Fibroblast of villous mesenchyme (primary cell): ENCODE results near the gene SRRD. TPM values are rescaled to one million over a fixed set of nuclear protein-coding genes. Genes with fewer than 3 reads are reported as not detected.

Experiments
- DNase-seq: peaks from one replicate; pipeline ENCODE4 v3.0.0-alpha.2; 2010; ENCODE audit warnings: low read depth
- H3K4me3 ChIP-seq: 2 replicates; pipeline ENCODE4 v1.5.1; 2011; ENCODE audit warnings: low read depth, mild to moderate bottlenecking, low read length
- total RNA-seq: library from RNA; depleted of rRNA; stranded (reverse); fragments of >200 nt; gene quantifications from 2 replicates; pipeline ENCODE4 v1.2.3, GENCODE V29; 2012
- TF ChIP-seq, protein P1 (sequence below): IDR thresholded peaks from 2 replicates; pipeline ENCODE4 v1.5.1; 2012; ENCODE audit warnings: low read depth, mild to moderate bottlenecking, low read length; ENCODE audit not compliant: insufficient read depth

The SRRD gene
- total RNA-seq, 1 donor, result 10.4 TPM

DNA sequence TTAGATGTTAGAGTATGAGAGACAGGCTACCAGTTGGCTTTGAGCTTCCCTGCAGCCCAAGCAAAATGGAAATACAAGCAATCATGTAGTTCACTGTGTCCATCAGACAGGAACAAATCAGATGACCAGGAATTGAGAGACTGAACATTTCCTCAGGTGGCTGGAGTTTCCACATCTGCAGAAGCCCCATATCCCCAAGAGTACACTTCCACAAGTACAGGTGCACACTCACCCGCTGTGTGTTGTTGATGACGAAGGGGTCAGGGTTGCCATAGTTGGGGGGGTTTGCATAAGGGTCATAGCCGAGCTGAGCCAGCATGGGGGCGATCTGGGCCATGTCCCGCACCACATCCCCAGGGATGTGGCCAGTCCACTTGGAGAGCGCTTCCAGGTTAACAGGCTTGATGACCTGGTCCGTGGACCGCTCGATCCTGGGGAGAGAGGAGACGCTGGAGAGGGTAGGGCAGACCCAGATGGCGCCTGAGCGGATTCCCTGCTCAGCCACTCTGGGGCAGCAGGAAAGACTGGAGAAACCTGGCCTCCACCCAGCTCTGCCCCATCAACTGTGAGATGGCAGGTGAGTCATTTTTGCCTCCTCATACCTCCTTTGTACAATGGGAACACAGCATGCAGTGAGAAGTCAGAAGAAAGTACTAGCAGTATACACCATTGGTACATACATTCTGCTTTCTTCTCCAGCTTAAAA, 52.5 kb downstream of the SRRD start:
- TF ChIP-seq, protein P1, sequence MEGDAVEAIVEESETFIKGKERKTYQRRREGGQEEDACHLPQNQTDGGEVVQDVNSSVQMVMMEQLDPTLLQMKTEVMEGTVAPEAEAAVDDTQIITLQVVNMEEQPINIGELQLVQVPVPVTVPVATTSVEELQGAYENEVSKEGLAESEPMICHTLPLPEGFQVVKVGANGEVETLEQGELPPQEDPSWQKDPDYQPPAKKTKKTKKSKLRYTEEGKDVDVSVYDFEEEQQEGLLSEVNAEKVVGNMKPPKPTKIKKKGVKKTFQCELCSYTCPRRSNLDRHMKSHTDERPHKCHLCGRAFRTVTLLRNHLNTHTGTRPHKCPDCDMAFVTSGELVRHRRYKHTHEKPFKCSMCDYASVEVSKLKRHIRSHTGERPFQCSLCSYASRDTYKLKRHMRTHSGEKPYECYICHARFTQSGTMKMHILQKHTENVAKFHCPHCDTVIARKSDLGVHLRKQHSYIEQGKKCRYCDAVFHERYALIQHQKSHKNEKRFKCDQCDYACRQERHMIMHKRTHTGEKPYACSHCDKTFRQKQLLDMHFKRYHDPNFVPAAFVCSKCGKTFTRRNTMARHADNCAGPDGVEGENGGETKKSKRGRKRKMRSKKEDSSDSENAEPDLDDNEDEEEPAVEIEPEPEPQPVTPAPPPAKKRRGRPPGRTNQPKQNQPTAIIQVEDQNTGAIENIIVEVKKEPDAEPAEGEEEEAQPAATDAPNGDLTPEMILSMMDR, result no peak
- no peak overlapping the region for H3K4me3 ChIP-seq
- no peak for DNase-seq

DNA sequence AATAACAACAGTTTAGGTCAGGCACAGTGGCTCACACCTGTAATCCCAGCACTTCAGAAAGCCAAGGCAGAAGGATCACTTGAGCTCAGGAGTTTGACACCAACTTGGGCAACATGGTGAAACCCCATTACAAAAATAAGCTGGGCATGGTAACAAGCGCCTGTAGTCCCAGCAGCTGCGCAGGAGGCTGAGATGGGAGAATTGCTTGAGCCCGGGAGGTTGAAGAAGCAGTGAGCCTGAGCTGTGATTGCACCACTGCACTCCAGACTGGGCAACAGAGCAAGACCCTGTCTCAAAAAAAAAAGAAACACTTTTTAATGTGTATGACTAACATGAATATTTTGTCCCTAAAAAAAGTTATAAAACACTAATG, 53.1 kb downstream of the SRRD start:
- TF ChIP-seq, protein P1, result no peak

DNA sequence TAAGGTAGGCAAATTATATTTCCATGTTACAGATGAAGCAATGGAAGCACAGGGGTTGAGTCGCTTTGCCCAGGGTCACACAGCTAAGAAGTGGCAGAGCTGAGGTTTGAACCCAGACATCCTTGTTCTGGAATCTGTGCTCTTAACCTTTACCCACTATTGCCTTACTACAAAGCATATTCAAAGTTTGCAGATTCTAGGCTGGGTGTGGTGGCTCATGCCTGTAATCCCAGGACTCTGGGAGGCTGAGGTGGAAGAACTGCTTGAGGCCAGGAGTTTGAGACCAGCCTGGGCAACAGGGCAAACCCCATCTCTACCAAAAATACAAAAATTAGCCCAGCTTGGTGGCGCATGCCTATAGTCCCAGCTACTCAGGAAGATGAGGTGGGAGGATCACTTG, 56.4 kb downstream of the SRRD start:
- H3K4me3 ChIP-seq, result no peak overlapping the region
- no peak for DNase-seq
- TF ChIP-seq, protein P1, result no peak

More for the DNA sequence above, 53.1 kb downstream of the SRRD start:
- no peak for DNase-seq
- no peak overlapping the region for H3K4me3 ChIP-seq

DNA sequence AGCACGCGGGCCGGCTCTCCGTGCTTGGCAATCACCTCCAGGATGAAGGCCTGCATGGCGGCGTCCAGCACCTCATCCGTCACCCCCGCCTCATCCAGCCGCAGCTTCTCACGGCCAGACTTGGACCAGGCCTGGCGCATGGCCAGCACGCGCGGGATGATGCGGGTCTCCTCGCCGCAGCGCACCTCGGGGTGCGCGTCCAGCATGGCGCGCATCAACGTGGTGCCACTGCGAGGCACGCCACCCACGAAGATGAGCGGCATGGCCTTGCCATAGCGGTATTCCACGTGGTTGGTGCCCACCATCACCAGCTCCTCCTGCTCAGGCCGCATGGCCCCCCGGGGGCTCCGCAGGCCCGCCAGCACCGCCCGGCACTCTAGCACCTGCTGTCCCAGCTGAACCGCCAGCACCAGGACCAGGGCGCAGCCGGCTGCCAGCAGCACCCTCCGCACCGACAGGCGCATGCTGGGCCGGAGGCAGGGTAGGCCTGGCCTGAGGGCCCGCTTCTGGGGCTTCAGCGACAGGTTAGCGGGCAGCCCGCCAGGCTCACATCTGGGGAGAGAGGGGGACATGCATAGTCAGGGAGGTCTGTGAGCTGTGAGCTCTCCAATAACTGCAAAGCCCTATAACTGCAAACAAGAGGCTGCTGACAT, 57.6 kb downstream of the SRRD start:
- H3K4me3 ChIP-seq, result no peak overlapping the region
- DNase-seq, result no peak
- TF ChIP-seq, protein P1, result no peak

DNA sequence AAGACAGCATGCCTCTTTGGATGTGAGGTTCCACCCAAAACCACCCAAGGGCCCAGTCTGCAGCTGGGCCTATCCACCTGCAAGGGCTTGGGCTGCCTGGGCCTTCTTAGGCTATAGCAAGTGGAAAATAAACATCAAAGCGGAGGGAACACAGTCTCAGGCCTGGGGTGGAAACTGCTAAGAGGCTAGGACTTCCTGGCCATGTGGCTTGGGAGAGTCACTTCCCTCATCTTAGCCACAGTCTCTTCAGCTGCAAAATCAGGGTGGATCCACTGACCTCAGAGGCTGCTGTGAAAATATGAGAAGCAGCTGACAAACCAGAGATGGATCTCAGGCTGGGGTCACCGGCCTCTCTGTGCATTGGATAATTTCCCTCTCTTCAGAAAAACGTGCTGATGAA, 59.2 kb downstream of the SRRD start:
- TF ChIP-seq, protein P1, result no peak
- H3K4me3 ChIP-seq, result no peak overlapping the region
- DNase-seq, result no peak

Other genes with a start within 250 kb of the SRRD start
- 0.32 and 2.2 TPM in 2 replicates for gene ASPHD2, start 54.6 kb upstream of the SRRD start, total RNA-seq
- 28.0 and 28.1 TPM in 2 replicates for gene HPS4, start 94 bp upstream of the SRRD start, total RNA-seq
- 32.9 and 34.5 TPM in 2 replicates for gene TFIP11, start 28.6 kb downstream of the SRRD start, total RNA-seq
- gene TPST2, start 106.3 kb downstream of the SRRD start, total RNA-seq, result 25.0 and 33.2 TPM in 2 replicates
- gene CRYBB1, start 134.2 kb downstream of the SRRD start, total RNA-seq, result not detected in 2 replicates
- gene CRYBA4, start 138.1 kb downstream of the SRRD start, total RNA-seq, result not detected in 2 replicates
- 0.97 and 1.3 TPM in 2 replicates for gene MIAT, start 173.7 kb downstream of the SRRD start, total RNA-seq